ENCODE data around the gene COLEC11. TPM values are rescaled to one million over a fixed set of nuclear protein-coding genes. Genes with fewer than 3 reads are reported as not detected.

The COLEC11 gene
- total RNA-seq, 4 donors from 2014 or later: 0.34 to 0.84 (median 0.59) TPM; not detected in 1

DNA sequence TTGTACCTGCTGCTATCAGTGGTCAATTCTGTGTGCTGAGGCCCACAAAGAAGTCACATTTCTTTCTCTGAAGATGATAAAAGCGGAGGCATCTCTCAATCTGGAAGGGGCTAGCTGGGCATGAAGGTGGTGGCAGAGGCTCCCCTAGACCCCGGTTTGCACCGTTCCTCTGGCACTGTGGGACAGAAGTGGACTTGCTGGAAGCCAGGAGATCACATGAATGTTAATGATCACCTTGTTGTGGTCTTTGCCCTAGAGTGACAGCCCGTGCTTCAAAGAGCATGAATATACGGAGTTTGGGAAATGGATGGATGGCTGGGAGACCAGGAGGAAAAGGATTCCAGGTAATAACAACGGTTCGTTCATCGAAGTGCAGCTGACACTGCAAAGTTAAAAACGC is 83.3 kb downstream of the COLEC11 start:
- H3K4me3 ChIP-seq (ENCODE audit: low read depth, poor library complexity, severe bottlenecking): no peak overlapping the region
- intact Hi-C loops (cut with DNase I; ENCODE audit: low total_unique reads): no loop called here
- no peak for TF ChIP-seq POLR2A (IDR thresholded peaks at IDR 0.05)
- no peak for TF ChIP-seq CTCF (IDR thresholded peaks at IDR 0.05)
- DNase-seq (ENCODE audit: low spot score in 2 of 2): no peak
- WGBS, 2 donors: 72 to 78% methylated on average over 9 of the region's 9 CpGs

DNA sequence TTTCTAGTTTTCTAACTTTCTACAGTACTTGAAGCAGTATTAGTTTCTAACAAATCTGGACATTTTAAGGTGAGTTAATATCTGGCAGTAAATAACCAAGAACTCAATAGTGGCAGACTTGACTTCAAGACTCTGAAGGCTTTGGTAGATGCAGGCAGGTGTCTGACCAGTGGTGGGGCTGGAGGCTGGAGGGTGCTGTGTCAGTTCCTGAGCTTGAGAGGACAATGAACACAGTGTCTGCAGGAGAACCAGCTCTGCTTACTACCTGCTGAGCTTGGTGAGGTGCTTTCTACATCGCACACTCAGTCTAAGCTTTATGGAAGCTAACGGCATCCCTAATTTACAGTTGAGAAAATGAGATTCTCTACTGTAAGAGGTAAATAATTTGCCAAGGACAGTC is 84.3 kb downstream of the COLEC11 start:
- DNase-seq (ENCODE audit: low spot score in 2 of 2): no peak
- no peak for TF ChIP-seq POLR2A (IDR thresholded peaks at IDR 0.05)
- no peak for TF ChIP-seq CTCF (IDR thresholded peaks at IDR 0.05)
- no peak overlapping the region for H3K4me3 ChIP-seq (ENCODE audit: low read depth, poor library complexity, severe bottlenecking)
- WGBS, 2 donors: 96% methylated on average over 2 of the region's 2 CpGs
- intact Hi-C loops (cut with DNase I; ENCODE audit: low total_unique reads): no loop called here

DNA sequence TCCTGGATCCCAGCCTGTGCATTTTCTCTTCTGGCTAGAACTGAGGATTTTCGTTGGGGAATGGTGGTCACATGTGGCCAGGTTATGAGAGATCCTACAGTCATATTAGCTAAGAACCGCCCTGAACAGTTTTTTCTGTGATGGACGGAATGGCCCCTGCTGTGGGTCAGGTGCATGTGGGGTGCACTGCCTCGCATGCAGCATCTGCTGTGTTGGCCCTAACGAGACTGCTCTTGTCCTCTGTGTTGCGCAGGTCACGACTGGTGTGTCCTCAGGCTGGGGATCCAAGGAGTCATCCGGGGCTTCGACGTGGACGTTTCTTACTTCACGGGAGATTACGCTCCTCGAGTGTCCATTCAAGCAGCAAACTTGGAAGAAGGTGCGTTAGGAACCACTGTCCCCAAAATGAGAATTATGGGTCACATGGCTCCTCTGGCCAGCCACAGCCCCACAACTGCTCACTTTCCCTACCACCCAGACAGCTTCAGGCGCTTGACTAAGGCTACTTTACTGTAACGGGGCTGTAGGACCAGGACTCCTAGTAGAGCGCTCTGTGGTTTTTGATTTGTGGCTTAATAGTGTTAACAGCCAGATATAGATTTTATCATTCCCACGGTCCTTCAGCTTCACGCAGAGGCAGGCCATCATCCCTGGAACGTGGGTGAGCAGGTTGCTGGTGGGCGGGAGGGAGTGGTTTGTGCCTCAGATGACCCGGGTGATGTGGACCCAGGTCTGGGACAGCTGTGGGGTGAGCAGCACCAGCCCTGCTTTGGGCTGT is 84.9 kb downstream of the COLEC11 start:
- no peak for DNase-seq (ENCODE audit: low spot score in 2 of 2)
- no peak for TF ChIP-seq CTCF (IDR thresholded peaks at IDR 0.05)
- no peak for TF ChIP-seq POLR2A (IDR thresholded peaks at IDR 0.05)
- no peak overlapping the region for H3K4me3 ChIP-seq (ENCODE audit: low read depth, poor library complexity, severe bottlenecking)
- 84% methylated on average over 23 of the region's 23 CpGs for WGBS, 2 donors
- intact Hi-C loops (cut with DNase I; ENCODE audit: low total_unique reads): no loop called here

GRCh38 chr2:3680548-3681345 is 85.8 kb downstream of the COLEC11 start:
- TF ChIP-seq CTCF (IDR thresholded peaks at IDR 0.05): no peak
- no peak for TF ChIP-seq POLR2A (IDR thresholded peaks at IDR 0.05)
- no peak overlapping the region for H3K4me3 ChIP-seq (ENCODE audit: low read depth, poor library complexity, severe bottlenecking)
- WGBS, 2 donors: 90 to 91% methylated on average over 18 of the region's 18 CpGs
- intact Hi-C loops (cut with DNase I; ENCODE audit: low total_unique reads): no loop called here
- DNase-seq (ENCODE audit: low spot score in 2 of 2): no peak

- WGBS, 2 donors: 83 to 84% methylated on average over 5 of the region's 5 CpGs
- TF ChIP-seq POLR2A (IDR thresholded peaks at IDR 0.05) (no peak), CTCF (IDR thresholded peaks at IDR 0.05) (no peak)
- H3K4me3 ChIP-seq (ENCODE audit: low read depth, poor library complexity, severe bottlenecking): no peak overlapping the region
- DNase-seq (ENCODE audit: low spot score in 2 of 2): no peak
- intact Hi-C loops (cut with DNase I; ENCODE audit: low total_unique reads): no loop called here
Measured at GRCh38 chr2:3681625-3682024, 86.7 kb downstream of the COLEC11 start.
